CD4-positive, CD25-positive, alpha-beta regulatory T cell (primary cell): ENCODE results near the gene STEAP3. TPM values are rescaled to one million over a fixed set of nuclear protein-coding genes. Genes with fewer than 3 reads are reported as not detected.

Experiments used
- ATAC-seq, 2 donors: fragments of 150-1000 bp; cut with Tn5 transposase; one replicate each; pipeline ENCODE4 v1.10.0; 2021; ENCODE audit warnings: low read depth in 2 of 2, moderate number of reproducible peaks in 2 of 2, moderate library complexity in 1 of 2
- DNase-seq, 3 donors: peaks; one replicate each; pipeline versions ENCODE4 v3.0.0 to v3.0.0-alpha.2; 2012 to 2022; ENCODE audit warnings: mixed read lengths in 1 of 3
- H3K27ac ChIP-seq: one replicate; pipeline ENCODE4 v1.7.0; 2013; ENCODE audit warnings: mild to moderate bottlenecking, low read length; ENCODE audit not compliant: insufficient read depth, poor library complexity, severe bottlenecking
- H3K27me3 ChIP-seq: one replicate; pipeline ENCODE4 v1.7.0; 2013; ENCODE audit warnings: low read length; ENCODE audit not compliant: control insufficient read depth, insufficient read depth
- H3K36me3 ChIP-seq: one replicate; pipeline ENCODE4 v1.7.0; 2013; ENCODE audit warnings: mild to moderate bottlenecking, low read length, moderate library complexity; ENCODE audit not compliant: control insufficient read depth, insufficient read depth
- H3K4me1 ChIP-seq: 2 replicates; pipeline ENCODE4 v1.7.0; 2013; ENCODE audit warnings: mild to moderate bottlenecking, low read length; ENCODE audit not compliant: insufficient read depth, control insufficient read depth, poor library complexity, severe bottlenecking
- H3K4me3 ChIP-seq: one replicate; pipeline ENCODE4 v1.7.0; 2013; ENCODE audit warnings: low read depth, mild to moderate bottlenecking, low read length, moderate library complexity
- H3K9me3 ChIP-seq, 2 experiments: 1 replicate in 1 of 2; 2 replicates in 1 of 2; pipeline ENCODE4 v1.7.0; 2013; ENCODE audit warnings: low read length in 2 of 2, mild to moderate bottlenecking in 1 of 2, moderate library complexity in 1 of 2; ENCODE audit not compliant: control insufficient read depth in 2 of 2
- H3K27ac Mint-ChIP-seq, 3 donors: one replicate each; pipeline ENCODE4 v1.8.0; 2020 to 2022; ENCODE audit warnings: mild to moderate bottlenecking in 3 of 3, mixed read lengths in 3 of 3, moderate library complexity in 2 of 3
- H3K27me3 Mint-ChIP-seq: one replicate; pipeline ENCODE4 v1.8.0; 2022; ENCODE audit warnings: mild to moderate bottlenecking, mixed read lengths
- H3K36me3 Mint-ChIP-seq: one replicate; pipeline ENCODE4 v1.8.0; 2020; ENCODE audit warnings: mixed read lengths
- H3K4me1 Mint-ChIP-seq, 4 donors: one replicate each; pipeline ENCODE4 v1.8.0; 2020 to 2022; ENCODE audit warnings: mixed read lengths in 4 of 4, mild to moderate bottlenecking in 1 of 4
- H3K4me3 Mint-ChIP-seq, 4 donors: one replicate each; pipeline ENCODE4 v1.8.0; 2020 to 2022; ENCODE audit warnings: mild to moderate bottlenecking in 4 of 4, mixed read lengths in 4 of 4, moderate library complexity in 3 of 4
- H3K9me3 Mint-ChIP-seq, 7 donors: one replicate each; pipeline ENCODE4 v1.8.0; 2020 to 2022; ENCODE audit warnings: mixed read lengths in 7 of 7, mild to moderate bottlenecking in 3 of 7, moderate library complexity in 2 of 7
- polyA plus RNA-seq, 4 donors: library from polyadenylated mRNA; unstranded; fragments of 300-500 nt; fragmentation: Illumina TruSeq; gene quantifications; one replicate each; pipeline ENCODE4 v1.2.3, GENCODE V29; 2021
- total RNA-seq: library from RNA; stranded (reverse); gene quantifications from one replicate; pipeline ENCODE4 v1.2.3, GENCODE V29; 2022

The STEAP3 gene
- total and polyA plus RNA-seq, 5 donors from 2014 or later, result not detected

- Mint-ChIP-seq H3K4me3 (no peak overlapping the region), H3K36me3 (no peaks in the 10 kb centered on the region), H3K27me3 (peaks cover 13% of the 10 kb centered on the region), H3K9me3 (no peaks in the 10 kb centered on the region), H3K4me1 (no peaks in the 10 kb centered on the region), H3K27ac (no peak overlapping the region)
- no peaks in the 10 kb centered on the region for H3K4me1 ChIP-seq
- H3K27me3 ChIP-seq, result no peaks in the 10 kb centered on the region
- ATAC-seq (no peak), DNase-seq (no peak)
- H3K9me3 ChIP-seq, result no peaks in the 10 kb centered on the region
- H3K27ac ChIP-seq, result no peak overlapping the region
- no peaks in the 10 kb centered on the region for H3K36me3 ChIP-seq
- H3K4me3 ChIP-seq, result no peak overlapping the region
Observed at GRCh38 chr2:119214453-119215037, 9.1 kb upstream of the STEAP3 start.

GRCh38 chr2:119216994-119217393 is 6.6 kb upstream of the STEAP3 start:
- H3K27me3 Mint-ChIP-seq, result peaks cover 27% of the 10 kb centered on the region
- Histone ChIP-seq H3K36me3 (no peaks in the 10 kb centered on the region), H3K4me1 (no peaks in the 10 kb centered on the region), H3K27ac (no peak overlapping the region), H3K9me3 (no peaks in the 10 kb centered on the region), H3K27me3 (peaks cover 3% of the 10 kb centered on the region), H3K4me3 (no peak overlapping the region)
- no peak overlapping the region for H3K4me3 Mint-ChIP-seq
- no peaks in the 10 kb centered on the region for H3K9me3 Mint-ChIP-seq
- H3K4me1 Mint-ChIP-seq, result no peaks in the 10 kb centered on the region
- H3K36me3 Mint-ChIP-seq, result no peaks in the 10 kb centered on the region
- no peak for DNase-seq
- no peak overlapping the region for H3K27ac Mint-ChIP-seq
- no peak for ATAC-seq

GRCh38 chr2:119218478-119219064 is 5.1 kb upstream of the STEAP3 start:
- Histone ChIP-seq H3K27me3 (peaks cover 3% of the 10 kb centered on the region), H3K27ac (no peak overlapping the region), H3K4me1 (no peaks in the 10 kb centered on the region), H3K4me3 (no peak overlapping the region), H3K36me3 (no peaks in the 10 kb centered on the region), H3K9me3 (no peaks in the 10 kb centered on the region)
- Mint-ChIP-seq H3K36me3 (no peaks in the 10 kb centered on the region), H3K4me3 (no peak overlapping the region), H3K27ac (no peak overlapping the region), H3K9me3 (no peaks in the 10 kb centered on the region), H3K4me1 (peaks cover 0 to 5% (median 0%) of the 10 kb centered on the region in 4 donors), H3K27me3 (peaks cover 41% of the 10 kb centered on the region)
- no peak for ATAC-seq
- no peak for DNase-seq

- Histone ChIP-seq H3K27me3 (peaks cover 8% of the 10 kb centered on the region), H3K36me3 (no peaks in the 10 kb centered on the region), H3K27ac (no peak overlapping the region), H3K9me3 (no peaks in the 10 kb centered on the region), H3K4me3 (no peak overlapping the region), H3K4me1 (no peaks in the 10 kb centered on the region)
- peaks cover 0 to 5% (median 0%) of the 10 kb centered on the region in 4 donors for H3K4me1 Mint-ChIP-seq
- H3K36me3 Mint-ChIP-seq, result no peaks in the 10 kb centered on the region
- no peak overlapping the region for H3K27ac Mint-ChIP-seq
- no peaks in the 10 kb centered on the region for H3K9me3 Mint-ChIP-seq
- no peak for ATAC-seq
- no peak overlapping the region for H3K4me3 Mint-ChIP-seq
- peaks cover 40% of the 10 kb centered on the region for H3K27me3 Mint-ChIP-seq
- no peak for DNase-seq
Observed at GRCh38 chr2:119219873-119220272, 3.8 kb upstream of the STEAP3 start.

GRCh38 chr2:119220720-119221301 is 2.8 kb upstream of the STEAP3 start:
- H3K4me1 Mint-ChIP-seq, result peaks cover 0 to 5% (median 0%) of the 10 kb centered on the region in 4 donors
- no peak overlapping the region for H3K27ac Mint-ChIP-seq
- Histone ChIP-seq H3K36me3 (no peaks in the 10 kb centered on the region), H3K27ac (no peak overlapping the region), H3K4me1 (no peaks in the 10 kb centered on the region), H3K4me3 (no peak overlapping the region), H3K27me3 (peaks cover 8% of the 10 kb centered on the region), H3K9me3 (no peaks in the 10 kb centered on the region)
- H3K36me3 Mint-ChIP-seq, result no peaks in the 10 kb centered on the region
- no peaks in the 10 kb centered on the region for H3K9me3 Mint-ChIP-seq
- ATAC-seq, result no peak
- DNase-seq, result no peak
- peaks cover 48% of the 10 kb centered on the region for H3K27me3 Mint-ChIP-seq
- H3K4me3 Mint-ChIP-seq, result no peak overlapping the region

GRCh38 chr2:119221609-119222008 is 2.0 kb upstream of the STEAP3 start:
- Histone ChIP-seq H3K9me3 (no peaks in the 10 kb centered on the region), H3K27ac (no peak overlapping the region), H3K27me3 (peaks cover 8% of the 10 kb centered on the region), H3K4me3 (no peak overlapping the region), H3K4me1 (no peaks in the 10 kb centered on the region), H3K36me3 (no peaks in the 10 kb centered on the region)
- ATAC-seq (no peak), DNase-seq (no peak)
- H3K4me1 Mint-ChIP-seq, result peaks cover 0 to 5% (median 0%) of the 10 kb centered on the region in 4 donors
- no peak overlapping the region for H3K4me3 Mint-ChIP-seq
- H3K27me3 Mint-ChIP-seq, result peaks cover 44% of the 10 kb centered on the region
- H3K27ac Mint-ChIP-seq, result no peak overlapping the region
- no peaks in the 10 kb centered on the region for H3K9me3 Mint-ChIP-seq
- H3K36me3 Mint-ChIP-seq, result no peaks in the 10 kb centered on the region

GRCh38 chr2:119222213-119222612 is 1.4 kb upstream of the STEAP3 start:
- Histone ChIP-seq H3K27ac (no peak overlapping the region), H3K27me3 (peaks cover 8% of the 10 kb centered on the region), H3K4me3 (no peak overlapping the region), H3K4me1 (no peaks in the 10 kb centered on the region), H3K36me3 (no peaks in the 10 kb centered on the region), H3K9me3 (no peaks in the 10 kb centered on the region)
- Mint-ChIP-seq H3K9me3 (peaks cover 0 to 1% (median 0%) of the 10 kb centered on the region in 7 donors), H3K36me3 (no peaks in the 10 kb centered on the region), H3K4me3 (no peak overlapping the region), H3K27ac (no peak overlapping the region), H3K4me1 (peaks cover 0 to 5% (median 0%) of the 10 kb centered on the region in 4 donors), H3K27me3 (peaks cover 47% of the 10 kb centered on the region)
- no peak for DNase-seq
- no peak for ATAC-seq
